DND-41 (cell line): ENCODE measurements around the gene CCDC138.

Experiments
- ATAC-seq: fragments of 200-7000 bp; cut with Tn5 transposase; 3 replicates; pipeline ENCODE4 v1.9.1; 2021; ENCODE audit warnings: low read depth; ENCODE audit not compliant: insufficient read depth
- DNase-seq: peaks from one replicate; pipeline ENCODE4 v3.0.0-alpha.2; 2020
- H2AFZ ChIP-seq: 2 replicates; pipeline ENCODE4 v1.6.0; 2012; ENCODE audit warnings: low read depth, low read length
- H3K27ac ChIP-seq: 2 replicates; pipeline ENCODE4 v1.5.1; 2012; ENCODE audit warnings: low read length, inconsistent platforms
- H3K27me3 ChIP-seq: fragments of 200-600 bp; sonication (generic); 2 replicates; pipeline ENCODE4 v1.6.0; 2012; ENCODE audit warnings: low read length, mild to moderate bottlenecking, inconsistent platforms; ENCODE audit not compliant: insufficient read depth, poor library complexity
- H3K36me3 ChIP-seq: 2 replicates; pipeline ENCODE4 v1.5.1; 2012; ENCODE audit warnings: low read length, inconsistent platforms; ENCODE audit not compliant: insufficient read depth
- H3K4me1 ChIP-seq: 2 replicates; pipeline ENCODE4 v1.5.1; 2012; ENCODE audit warnings: mild to moderate bottlenecking, low read length; ENCODE audit not compliant: insufficient read depth
- H3K4me2 ChIP-seq: 2 replicates; pipeline ENCODE4 v1.6.0; 2012; ENCODE audit warnings: mild to moderate bottlenecking, moderate library complexity, low read length, inconsistent platforms; ENCODE audit not compliant: insufficient read depth
- H3K4me3 ChIP-seq, 2 experiments: fragments of 200-600 bp in 1 of 2; shearing (Covaris generic) in 1 of 2; 2 replicates each; pipeline ENCODE4 v1.5.1; 2012 to 2016; ENCODE audit warnings: inconsistent platforms in 2 of 2, low read length in 2 of 2, mild to moderate bottlenecking in 2 of 2, low read depth in 1 of 2, moderate library complexity in 1 of 2
- H3K79me2 ChIP-seq: 2 replicates; pipeline ENCODE4 v1.6.0; 2012; ENCODE audit warnings: low read length, inconsistent platforms; ENCODE audit not compliant: insufficient read depth
- H3K9ac ChIP-seq: 2 replicates; pipeline ENCODE4 v1.6.0; 2012; ENCODE audit warnings: low read depth, mild to moderate bottlenecking, inconsistent platforms, low read length, moderate library complexity
- H3K9me3 ChIP-seq: 2 replicates; pipeline ENCODE4 v1.5.1; 2012; ENCODE audit warnings: low read length, moderate library complexity, mild to moderate bottlenecking, inconsistent platforms; ENCODE audit not compliant: insufficient read depth, severe bottlenecking
- H4K20me1 ChIP-seq: 2 replicates; pipeline ENCODE4 v1.6.0; 2012; ENCODE audit warnings: low read length; ENCODE audit not compliant: insufficient read depth
- CTCF ChIP-seq: IDR thresholded peaks from 2 replicates; pipeline ENCODE4 v1.5.1; 2012; ENCODE audit warnings: borderline replicate concordance, low read length, moderate library complexity, mild to moderate bottlenecking; ENCODE audit not compliant: poor library complexity, severe bottlenecking; ENCODE audit errors: extremely low read depth
- EZH2 ChIP-seq: IDR thresholded peaks from 3 replicates; pipeline ENCODE4 v1.6.1; 2012; ENCODE audit warnings: borderline replicate concordance, low read depth, mild to moderate bottlenecking, moderate library complexity, low read length, inconsistent platforms; ENCODE audit not compliant: severe bottlenecking

The CCDC138 gene

DNA sequence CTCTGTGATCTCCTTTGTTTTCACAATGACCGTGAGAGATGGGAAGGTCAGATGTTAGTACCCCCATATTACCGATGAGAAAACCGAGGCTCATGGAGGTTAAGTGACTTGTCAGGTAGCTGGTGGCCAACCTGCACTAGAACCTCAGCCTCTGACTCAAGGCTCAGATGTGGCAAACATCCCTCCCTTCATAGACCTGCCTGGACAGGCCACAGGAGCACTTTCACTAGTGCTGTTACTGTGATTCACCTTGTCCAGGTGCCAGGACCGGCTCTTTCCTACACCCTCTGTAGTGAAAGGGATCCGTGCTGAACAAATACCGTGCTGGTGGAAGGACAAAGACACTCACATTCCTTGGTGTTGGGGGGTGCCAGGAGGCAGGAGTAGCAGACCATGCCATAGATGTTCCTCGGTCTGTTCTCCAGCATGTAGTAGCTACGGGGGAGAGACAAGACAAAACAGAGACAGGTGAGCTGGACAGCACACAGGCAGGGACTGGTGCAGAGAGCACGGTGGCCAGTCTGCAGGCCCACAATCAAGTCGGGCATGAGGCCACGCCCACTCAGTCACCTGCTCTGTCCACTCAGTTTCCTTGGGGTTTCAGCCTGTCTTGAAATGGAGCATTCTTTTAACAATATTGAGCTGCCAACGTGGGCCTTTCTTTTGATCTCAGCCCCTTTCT lies 136.6 kb downstream of the CCDC138 start:
- ATAC-seq (no peak), DNase-seq (no peak)
- Histone ChIP-seq H3K9ac (no peak overlapping the region), H3K79me2 (no peaks in the 10 kb centered on the region), H3K4me2 (no peak overlapping the region), H3K9me3 (no peaks in the 10 kb centered on the region), H3K27me3 (no peaks in the 10 kb centered on the region), H3K27ac (no peak overlapping the region), H3K4me1 (no peaks in the 10 kb centered on the region), H3K36me3 (no peaks in the 10 kb centered on the region), H4K20me1 (no peaks in the 10 kb centered on the region), H3K4me3 (no peak overlapping the region), H2AFZ (no peak overlapping the region)
- no peak for TF ChIP-seq CTCF
- TF ChIP-seq EZH2: no peak

DNA sequence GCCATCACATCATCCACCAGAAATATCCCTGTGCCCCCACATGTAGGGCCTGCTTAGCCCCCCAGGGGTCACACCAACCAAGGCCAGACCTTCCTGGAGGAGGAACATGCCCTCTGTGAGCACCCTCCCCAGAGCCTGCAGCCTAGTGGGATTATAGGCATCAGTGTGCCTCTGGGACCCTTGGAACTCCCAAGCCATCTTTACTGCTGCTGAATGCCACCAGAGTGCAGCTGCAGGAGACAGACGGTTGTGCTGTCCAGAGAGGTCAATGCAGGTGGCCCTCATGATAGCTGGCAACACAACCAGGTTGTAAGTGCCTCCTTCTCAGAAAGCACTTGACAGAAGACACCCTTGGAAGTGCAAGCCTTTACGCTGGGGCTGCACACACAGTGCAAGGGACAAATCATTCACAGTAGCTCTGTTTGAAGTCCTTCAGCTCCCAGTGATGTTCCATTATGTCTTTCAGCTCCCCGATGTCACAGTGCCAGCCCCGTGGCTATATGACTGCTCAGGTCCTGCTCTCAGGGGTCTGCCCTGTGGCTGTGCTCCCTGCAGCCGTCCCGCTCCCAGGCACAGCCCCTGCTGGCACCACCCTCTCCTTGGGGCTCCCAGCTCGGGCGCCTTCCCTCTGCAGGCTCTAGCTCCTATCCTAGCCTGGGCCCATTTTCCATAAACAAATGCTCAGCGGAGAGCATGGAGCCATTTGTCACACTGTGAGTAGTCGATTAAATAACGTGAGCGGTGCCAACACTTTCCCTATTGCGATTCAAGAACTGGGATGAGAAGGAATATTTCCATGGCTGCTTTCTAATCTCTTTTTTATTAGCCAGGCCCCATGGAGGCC lies 137.4 kb downstream of the CCDC138 start:
- H3K36me3 ChIP-seq: no peaks in the 10 kb centered on the region
- no peaks in the 10 kb centered on the region for H3K79me2 ChIP-seq
- no peaks in the 10 kb centered on the region for H3K9me3 ChIP-seq
- TF ChIP-seq EZH2 (no peak), CTCF (no peak)
- H3K27ac ChIP-seq: no peak overlapping the region
- H3K4me2 ChIP-seq: no peak overlapping the region
- H3K27me3 ChIP-seq: no peaks in the 10 kb centered on the region
- H3K4me1 ChIP-seq: no peaks in the 10 kb centered on the region
- no peak overlapping the region for H3K4me3 ChIP-seq
- DNase-seq (no peak), ATAC-seq (no peak)
- no peak overlapping the region for H2AFZ ChIP-seq
- H3K9ac ChIP-seq: no peak overlapping the region
- no peaks in the 10 kb centered on the region for H4K20me1 ChIP-seq

GRCh38 chr2:108924580-108925251 lies 138.1 kb downstream of the CCDC138 start:
- H3K9ac ChIP-seq: no peak overlapping the region
- no peaks in the 10 kb centered on the region for H3K36me3 ChIP-seq

More at GRCh38 chr2:108924580-108925251, 138.1 kb downstream of the CCDC138 start:
- H3K9me3 ChIP-seq: no peaks in the 10 kb centered on the region
- ATAC-seq (no peak), DNase-seq (no peak)
- no peaks in the 10 kb centered on the region for H3K27me3 ChIP-seq
- H3K79me2 ChIP-seq: no peaks in the 10 kb centered on the region
- H3K27ac ChIP-seq: no peak overlapping the region
- H3K4me1 ChIP-seq: no peaks in the 10 kb centered on the region
- no peaks in the 10 kb centered on the region for H4K20me1 ChIP-seq
- no peak overlapping the region for H2AFZ ChIP-seq
- no peak for TF ChIP-seq CTCF
- no peak for TF ChIP-seq EZH2
- no peak overlapping the region for H3K4me3 ChIP-seq
- H3K4me2 ChIP-seq: no peak overlapping the region
